ENCODE data around the gene SLC9A9.

GRCh38 chr3:143806038-143806437 lies 42.2 kb downstream of the SLC9A9 start:
- TF ChIP-seq EZH2 (optimal IDR thresholded peaks at IDR 0.05; ENCODE audit: low read depth, low read length) (no peak), CTCF (IDR thresholded peaks at IDR 0.05; ENCODE audit: low read length) (no peak), EZH2phosphoT487 (IDR thresholded peaks at IDR 0.05; ENCODE audit: low read length) (no peak)
